SJCRH30 (cell line): ENCODE results near the gene CTNNA3. TPM values are rescaled to one million over a fixed set of nuclear protein-coding genes. Genes with fewer than 3 reads are reported as not detected.

ENCODE experiments used
- DNase-seq, 2 experiments: peaks; one replicate each; pipeline ENCODE4 v3.0.0-alpha.2; 2015 to 2020
- H3K27ac ChIP-seq: fragments of 250-450 bp; sonication (Bioruptor Pico); 2 replicates; pipeline ENCODE4 v1.5.1; 2020; ENCODE audit warnings: mild to moderate bottlenecking, moderate library complexity
- H3K27me3 ChIP-seq: fragments of 250-450 bp; sonication (Bioruptor Pico); 2 replicates; pipeline ENCODE4 v1.5.1; 2020; ENCODE audit warnings: mild to moderate bottlenecking, moderate library complexity
- H3K36me3 ChIP-seq: fragments of 250-450 bp; sonication (Bioruptor Pico); 2 replicates; pipeline ENCODE4 v1.5.1; 2020; ENCODE audit warnings: mild to moderate bottlenecking, moderate library complexity
- H3K4me1 ChIP-seq: fragments of 250-450 bp; sonication (Bioruptor Pico); 2 replicates; pipeline ENCODE4 v1.5.1; 2020; ENCODE audit warnings: mild to moderate bottlenecking, moderate library complexity
- H3K4me3 ChIP-seq: fragments of 250-450 bp; sonication (Bioruptor Pico); 2 replicates; pipeline ENCODE4 v1.5.1; 2020; ENCODE audit warnings: mild to moderate bottlenecking, moderate library complexity
- H3K9me3 ChIP-seq: fragments of 250-450 bp; sonication (Bioruptor Pico); replicated peaks from 2 replicates; pipeline ENCODE4 v1.5.1; 2020; ENCODE audit warnings: mild to moderate bottlenecking, moderate library complexity
- total RNA-seq: library from RNA; depleted of rRNA; stranded (reverse); fragments of >200 nt; shearing (Covaris generic); gene quantifications from 2 replicates; pipeline ENCODE4 v1.2.3, GENCODE V29; 2014

Gene CTNNA3
- total RNA-seq, 1 experiment from 2014 or later = 2.7 TPM

DNA sequence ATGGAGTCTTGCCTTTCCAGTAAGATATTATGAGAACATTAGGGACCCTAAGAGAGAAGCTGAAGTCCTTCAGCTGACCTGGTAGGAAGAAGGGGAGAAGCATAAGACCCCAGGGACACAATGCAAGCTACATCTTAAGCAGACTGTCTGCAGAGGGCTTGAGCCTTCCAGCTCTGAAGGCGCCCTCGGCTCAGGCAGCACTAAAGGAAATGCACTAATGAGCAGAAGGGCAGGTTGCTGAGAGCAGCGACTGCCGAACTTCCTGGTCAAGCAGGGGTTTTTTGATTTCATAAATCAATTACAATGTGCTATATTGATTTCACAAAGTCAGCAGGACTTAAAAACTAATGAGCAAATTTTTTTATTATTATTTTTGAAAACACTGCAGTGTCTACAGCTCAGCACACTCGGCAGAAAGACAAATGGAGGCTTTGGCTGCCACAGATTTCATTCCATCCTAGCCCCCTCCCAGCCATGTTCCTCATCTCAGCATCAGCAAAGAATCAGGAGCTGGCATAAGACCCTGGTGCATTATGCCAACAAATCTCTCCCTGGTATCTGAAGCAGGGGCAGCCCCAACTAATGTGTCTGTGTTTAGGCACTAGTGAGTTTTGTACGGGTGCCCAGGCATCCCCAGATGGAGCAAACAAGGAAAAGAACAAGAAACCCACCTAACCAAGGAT is 713.1 kb downstream of the CTNNA3 start:
- no peak overlapping the region for H3K4me3 ChIP-seq
- H3K4me1 ChIP-seq = no peaks in the 10 kb centered on the region
- no peak for DNase-seq
- H3K9me3 ChIP-seq = no peaks in the 10 kb centered on the region
- no peaks in the 10 kb centered on the region for H3K27me3 ChIP-seq
- no peaks in the 10 kb centered on the region for H3K36me3 ChIP-seq
- no peak overlapping the region for H3K27ac ChIP-seq

DNA sequence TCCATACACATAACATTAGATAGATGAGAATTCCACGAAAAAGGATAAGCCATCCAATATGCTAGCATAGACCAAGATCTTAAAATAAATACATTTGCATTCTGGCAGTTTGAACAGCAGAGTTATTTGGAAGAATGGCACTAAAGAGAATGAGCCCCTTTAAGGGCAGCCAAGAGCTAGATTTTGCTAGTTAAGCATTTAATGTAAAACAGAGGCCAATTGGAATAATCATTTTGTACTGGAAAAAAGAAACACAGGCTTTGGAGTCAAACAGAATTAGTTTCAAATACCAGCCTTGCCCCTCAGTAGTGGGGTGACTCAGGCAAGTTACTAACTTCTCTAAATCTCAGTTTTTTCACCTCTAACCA is 714.0 kb downstream of the CTNNA3 start:
- DNase-seq = no peak
- Histone ChIP-seq H3K9me3 (no peaks in the 10 kb centered on the region), H3K4me1 (no peaks in the 10 kb centered on the region), H3K4me3 (no peak overlapping the region), H3K36me3 (no peaks in the 10 kb centered on the region), H3K27me3 (no peaks in the 10 kb centered on the region), H3K27ac (no peak overlapping the region)

DNA sequence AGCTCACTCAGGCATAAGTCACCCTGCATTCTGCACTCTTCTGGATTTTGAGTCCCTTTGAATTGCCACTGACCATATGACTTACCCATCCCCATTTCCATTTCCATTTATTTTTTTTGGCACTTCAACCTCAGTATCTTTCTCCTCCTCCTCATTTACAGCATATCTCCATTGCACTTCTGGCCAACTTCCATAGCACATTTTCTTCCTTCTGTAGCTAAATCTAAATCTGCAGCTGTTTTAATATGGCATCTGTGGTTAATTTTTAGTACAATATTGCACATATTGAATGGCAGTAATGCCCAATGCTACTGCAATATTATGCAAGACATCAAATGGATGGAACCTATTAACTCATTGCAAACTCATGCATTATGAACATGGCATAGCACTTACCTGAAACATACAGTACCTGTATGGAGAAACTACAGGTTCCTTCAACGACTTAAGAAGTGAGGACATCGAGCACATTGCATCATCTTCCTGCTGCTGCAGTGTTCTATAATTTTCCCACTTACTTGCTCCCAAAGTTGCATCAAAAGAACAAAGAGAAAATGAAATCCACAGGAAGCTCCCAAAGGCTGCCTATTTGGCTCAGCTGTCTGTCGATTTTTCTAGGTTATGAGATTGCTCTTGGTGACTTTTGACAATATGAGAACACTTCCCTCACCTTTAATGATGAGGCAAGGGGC is 714.5 kb downstream of the CTNNA3 start:
- Histone ChIP-seq H3K36me3 (no peaks in the 10 kb centered on the region), H3K27me3 (no peaks in the 10 kb centered on the region), H3K4me3 (no peak overlapping the region), H3K9me3 (no peaks in the 10 kb centered on the region), H3K4me1 (no peaks in the 10 kb centered on the region), H3K27ac (no peak overlapping the region)
- DNase-seq = no peak

DNA sequence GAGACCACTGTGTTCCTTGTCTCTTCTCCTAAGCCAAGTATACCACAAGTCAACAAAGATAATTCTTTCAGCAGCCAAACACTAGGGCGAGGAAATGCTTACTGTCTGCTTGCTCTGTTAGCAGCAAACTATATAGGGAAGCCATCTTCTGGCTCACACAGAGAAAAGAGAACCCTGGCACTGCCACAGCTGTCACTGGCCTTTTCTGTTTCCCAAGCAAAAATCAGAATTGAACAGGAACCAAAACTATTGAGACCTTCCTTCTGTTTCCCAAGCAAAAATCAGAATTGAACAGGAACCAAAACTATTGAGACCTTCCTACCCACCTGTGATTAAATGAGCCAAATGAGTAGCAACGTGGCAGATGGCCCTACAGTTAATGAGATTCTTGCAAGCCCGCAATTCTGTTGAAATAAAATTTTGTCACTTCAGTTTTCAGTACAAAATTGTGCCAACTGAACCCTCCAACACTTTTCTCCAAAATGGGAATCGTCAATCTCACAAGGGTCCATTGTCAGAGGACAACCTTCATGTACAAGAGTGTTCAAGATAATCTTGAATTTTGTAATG is 715.7 kb downstream of the CTNNA3 start:
- no peak for DNase-seq
- no peaks in the 10 kb centered on the region for H3K9me3 ChIP-seq
- no peaks in the 10 kb centered on the region for H3K36me3 ChIP-seq
- H3K27ac ChIP-seq = no peak overlapping the region
- H3K4me3 ChIP-seq = no peak overlapping the region
- no peaks in the 10 kb centered on the region for H3K4me1 ChIP-seq
- no peaks in the 10 kb centered on the region for H3K27me3 ChIP-seq

DNA sequence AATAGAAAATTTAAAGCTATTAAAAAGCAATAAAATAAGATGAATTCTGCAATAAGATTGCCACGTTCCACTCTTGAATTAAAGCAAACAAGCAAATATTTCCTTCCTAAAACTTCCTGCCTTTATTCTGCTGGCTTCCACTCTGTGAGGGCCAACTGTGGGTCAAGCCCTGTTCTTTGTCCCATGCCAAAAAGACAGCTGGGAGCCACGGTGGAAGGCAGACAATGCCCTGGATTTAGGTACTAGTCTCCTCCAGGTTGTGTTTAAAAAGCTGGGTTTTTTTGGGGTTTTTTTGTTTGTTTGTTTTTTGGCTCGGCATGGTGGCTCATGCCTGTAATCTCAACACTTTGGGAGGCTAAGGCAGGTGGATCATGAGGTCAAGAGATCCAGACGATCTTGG is 731.0 kb downstream of the CTNNA3 start:
- Histone ChIP-seq H3K27ac (no peak overlapping the region), H3K4me1 (no peaks in the 10 kb centered on the region), H3K9me3 (no peaks in the 10 kb centered on the region), H3K4me3 (no peak overlapping the region), H3K36me3 (no peaks in the 10 kb centered on the region), H3K27me3 (no peaks in the 10 kb centered on the region)
- peak; percentile 3 to 14 for DNase-seq

DNA sequence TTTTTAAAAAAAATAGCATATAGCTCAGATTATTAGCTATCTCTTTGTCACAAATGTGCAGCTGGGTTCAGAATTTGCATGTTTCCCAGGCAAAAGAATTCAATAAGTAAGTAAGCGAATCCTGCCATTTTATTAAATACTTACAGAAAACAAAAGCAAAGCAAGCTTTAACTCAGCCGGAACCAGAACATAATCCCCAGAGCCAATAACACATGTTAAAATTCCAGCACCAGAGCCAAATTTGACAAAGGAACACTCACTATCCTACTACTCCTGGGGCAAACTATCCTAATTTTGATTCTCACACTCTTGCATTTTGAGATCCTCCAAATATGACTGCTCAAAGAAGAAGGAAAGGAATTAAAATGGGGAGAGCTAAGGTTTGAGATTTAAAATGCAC is 737.5 kb downstream of the CTNNA3 start:
- Histone ChIP-seq H3K4me1 (no peaks in the 10 kb centered on the region), H3K9me3 (no peaks in the 10 kb centered on the region), H3K36me3 (no peaks in the 10 kb centered on the region), H3K4me3 (no peak overlapping the region), H3K27me3 (no peaks in the 10 kb centered on the region), H3K27ac (no peak overlapping the region)
- no peak for DNase-seq

DNA sequence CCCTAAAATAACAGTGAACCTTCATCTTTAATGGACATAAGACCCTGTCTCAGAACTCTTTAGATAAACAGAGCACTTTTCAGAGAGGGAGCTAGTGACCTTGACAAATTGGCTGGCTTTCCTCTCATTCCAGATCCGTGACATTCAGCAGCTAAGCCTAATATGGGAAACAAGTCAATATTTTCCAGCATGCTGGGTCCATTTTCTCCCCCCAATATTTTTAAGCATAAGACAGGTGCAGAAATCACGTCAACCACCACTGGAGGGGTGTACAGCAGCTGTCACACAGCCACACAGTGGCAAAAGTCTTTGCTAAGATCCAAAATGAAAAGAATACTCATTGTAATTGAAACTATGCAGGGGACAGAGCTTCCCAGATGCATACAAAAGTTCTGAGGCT is 744.1 kb downstream of the CTNNA3 start:
- peaks cover 8% of the 10 kb centered on the region; the same call in 1 of the 2 replicates for H3K4me1 ChIP-seq
- H3K27ac ChIP-seq = peak overlapping the region; percentile 20
- no peaks in the 10 kb centered on the region for H3K36me3 ChIP-seq

DNA sequence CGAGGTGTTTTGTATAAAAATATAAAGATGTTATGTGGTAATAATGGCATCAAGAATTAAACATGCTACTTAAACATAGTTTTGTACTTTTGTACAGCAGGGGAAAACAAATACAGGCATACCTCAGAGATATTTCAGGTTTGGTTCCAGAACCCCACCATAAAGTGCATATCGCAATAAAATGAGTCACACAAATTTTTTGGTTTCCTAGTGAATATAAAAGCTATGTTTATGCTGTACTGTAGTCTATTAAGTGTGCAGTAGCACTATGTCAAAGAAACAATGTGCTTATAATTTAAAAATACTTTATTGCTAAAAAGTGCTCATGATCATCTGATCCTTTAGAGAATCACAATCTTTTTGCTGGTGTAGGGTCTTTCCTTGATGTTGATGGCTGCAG is 752.4 kb downstream of the CTNNA3 start:
- DNase-seq = no peak
- Histone ChIP-seq H3K9me3 (no peaks in the 10 kb centered on the region), H3K4me3 (no peak overlapping the region), H3K4me1 (peaks cover 8% of the 10 kb centered on the region), H3K27me3 (no peaks in the 10 kb centered on the region), H3K27ac (no peak overlapping the region), H3K36me3 (no peaks in the 10 kb centered on the region)

More for the DNA sequence above, 744.1 kb downstream of the CTNNA3 start:
- peak; percentile 36 to 66 for DNase-seq
- Histone ChIP-seq H3K27me3 (no peaks in the 10 kb centered on the region), H3K4me3 (no peak overlapping the region), H3K9me3 (no peaks in the 10 kb centered on the region)

DNA sequence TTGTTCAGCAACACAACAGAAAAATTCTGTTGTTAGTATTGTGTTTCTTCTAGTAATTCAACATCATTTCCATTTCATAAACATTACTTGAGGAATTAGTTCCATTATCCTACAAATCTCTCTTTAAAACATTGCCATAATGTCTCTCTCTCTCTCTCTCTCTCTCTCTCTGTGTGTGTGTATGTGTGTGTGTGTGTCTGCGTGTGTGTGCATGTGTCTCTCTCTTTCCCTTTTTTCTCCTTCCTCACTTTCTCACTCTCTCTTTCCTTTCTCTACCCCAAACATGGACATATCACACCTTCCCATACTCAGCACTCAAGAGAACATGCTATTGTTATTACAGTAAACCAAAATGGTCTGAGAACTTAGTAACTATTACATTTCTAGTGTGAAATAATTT is 753.6 kb downstream of the CTNNA3 start:
- peaks cover 8% of the 10 kb centered on the region for H3K4me1 ChIP-seq
- no peaks in the 10 kb centered on the region for H3K27me3 ChIP-seq
- no peak for DNase-seq
- no peak overlapping the region for H3K4me3 ChIP-seq
- no peak overlapping the region for H3K27ac ChIP-seq
- H3K9me3 ChIP-seq = no peaks in the 10 kb centered on the region
- H3K36me3 ChIP-seq = no peaks in the 10 kb centered on the region

DNA sequence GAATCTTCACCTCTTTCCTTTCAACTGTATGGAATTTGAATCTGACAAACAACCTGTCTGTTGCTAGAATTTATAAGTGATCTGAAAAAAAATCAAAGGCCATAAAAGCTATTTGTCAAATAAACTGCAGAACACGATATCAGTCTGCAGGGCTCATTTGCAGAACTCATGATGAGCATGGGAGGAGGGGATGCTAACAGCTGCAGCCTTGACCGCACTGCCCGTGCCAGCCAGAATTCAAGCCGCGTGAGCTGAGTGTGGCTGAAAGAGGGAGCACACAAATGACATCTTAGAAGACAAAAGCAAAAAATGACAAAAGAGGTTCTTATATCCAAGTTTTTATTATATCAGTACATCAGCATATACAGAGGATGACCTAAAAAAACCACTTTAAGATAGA is 754.5 kb downstream of the CTNNA3 start:
- Histone ChIP-seq H3K4me3 (no peak overlapping the region), H3K9me3 (no peaks in the 10 kb centered on the region), H3K4me1 (peaks cover 8% of the 10 kb centered on the region), H3K27ac (peak overlapping the region; percentile 39), H3K36me3 (no peaks in the 10 kb centered on the region), H3K27me3 (no peaks in the 10 kb centered on the region)
- DNase-seq = peak; percentile 69 to 78

DNA sequence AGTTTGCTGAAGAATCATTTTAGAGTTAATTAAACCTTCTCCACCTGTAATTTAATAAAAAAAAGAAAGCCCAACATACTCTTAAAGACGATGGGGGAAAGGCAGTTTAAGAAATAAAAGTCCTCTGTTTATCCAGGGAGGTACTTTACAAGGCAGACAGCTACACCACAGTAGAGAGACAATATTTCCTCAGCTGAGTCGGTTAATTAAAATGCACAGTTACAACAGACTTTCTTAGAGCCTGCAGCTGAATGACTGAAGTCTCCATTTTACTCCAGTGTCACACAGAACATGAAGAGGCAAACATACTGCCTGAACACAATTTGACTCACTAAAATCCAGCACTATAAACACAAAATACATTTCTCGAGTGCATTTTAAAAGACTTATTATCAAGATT is 755.0 kb downstream of the CTNNA3 start:
- no peaks in the 10 kb centered on the region for H3K9me3 ChIP-seq
- no peak overlapping the region for H3K4me3 ChIP-seq
- H3K27me3 ChIP-seq = no peaks in the 10 kb centered on the region
- no peak for DNase-seq
- H3K27ac ChIP-seq = peak overlapping the region; percentile 39
- no peaks in the 10 kb centered on the region for H3K36me3 ChIP-seq
- H3K4me1 ChIP-seq = peaks cover 8% of the 10 kb centered on the region

DNA sequence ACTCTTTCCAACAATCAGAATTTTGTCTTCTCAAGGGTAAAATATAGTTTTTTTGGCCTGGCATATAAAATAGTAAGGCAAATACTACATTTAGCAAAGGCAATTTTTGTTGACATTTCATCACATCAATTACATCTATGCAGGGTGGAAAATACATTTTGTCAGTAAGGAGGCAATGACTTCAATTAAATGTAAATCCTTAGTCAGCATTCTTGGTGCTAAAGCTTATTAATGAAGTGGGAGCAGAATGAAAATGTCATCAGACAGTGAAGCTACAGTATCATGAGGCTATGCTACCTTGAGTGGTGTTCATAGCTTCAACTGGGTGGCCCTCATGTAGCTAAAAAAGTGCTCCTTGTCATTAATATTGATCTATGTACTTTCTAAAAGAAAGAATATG is 761.3 kb downstream of the CTNNA3 start:
- Histone ChIP-seq H3K27me3 (no peaks in the 10 kb centered on the region), H3K4me3 (no peak overlapping the region), H3K27ac (no peak overlapping the region), H3K36me3 (no peaks in the 10 kb centered on the region), H3K4me1 (no peaks in the 10 kb centered on the region), H3K9me3 (no peaks in the 10 kb centered on the region)
- no peak for DNase-seq

DNA sequence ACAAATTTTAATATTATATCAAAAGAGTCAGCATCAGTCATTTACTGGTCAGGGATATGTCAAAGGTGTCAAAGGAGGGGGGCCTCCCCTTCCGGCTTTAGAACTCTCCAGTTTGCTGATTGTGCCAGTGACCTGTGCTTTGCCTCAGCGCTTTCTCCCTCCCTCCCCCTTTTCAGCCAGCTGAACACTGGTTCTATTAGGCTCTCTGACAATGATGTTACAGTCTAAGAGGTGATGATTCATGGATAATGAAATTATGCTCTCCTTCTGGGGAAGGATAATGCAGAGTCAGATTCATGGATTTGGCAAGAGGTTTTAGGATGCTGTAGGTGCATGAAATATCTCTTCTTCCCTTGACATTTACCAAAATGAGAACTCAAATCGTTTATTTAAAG is 764.0 kb downstream of the CTNNA3 start:
- H3K4me3 ChIP-seq = no peak overlapping the region
- no peaks in the 10 kb centered on the region for H3K4me1 ChIP-seq
- no peaks in the 10 kb centered on the region for H3K36me3 ChIP-seq
- no peaks in the 10 kb centered on the region for H3K27me3 ChIP-seq
- DNase-seq = no peak
- no peaks in the 10 kb centered on the region for H3K9me3 ChIP-seq
- H3K27ac ChIP-seq = no peak overlapping the region

DNA sequence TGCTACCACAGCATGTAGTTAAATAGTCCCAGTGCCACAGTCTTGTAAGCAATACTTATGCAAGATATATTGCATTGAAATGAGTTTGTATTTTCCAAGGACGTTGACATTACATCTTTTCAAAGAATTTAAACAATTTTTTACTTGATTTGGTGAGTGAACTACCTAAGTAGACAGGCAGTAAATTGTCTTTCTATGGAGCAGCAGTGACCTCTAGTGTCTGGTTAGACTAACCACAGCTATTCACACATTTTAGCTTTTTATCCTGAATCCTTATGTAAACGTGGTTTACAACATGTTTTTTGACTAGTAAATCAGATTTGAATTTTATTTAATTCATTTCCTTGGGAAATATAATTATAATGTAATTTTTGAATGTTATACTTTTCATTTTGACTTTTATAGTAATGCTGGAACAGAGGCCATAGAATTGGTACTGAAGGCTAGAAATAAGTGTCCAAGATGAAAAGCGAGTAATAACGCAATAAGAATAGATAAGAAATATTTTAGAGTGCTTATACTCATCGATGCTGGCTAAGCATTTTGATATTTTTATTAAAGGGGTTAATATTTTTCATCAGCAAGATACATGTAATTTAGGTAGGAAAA is 764.6 kb downstream of the CTNNA3 start:
- no peaks in the 10 kb centered on the region for H3K36me3 ChIP-seq
- no peaks in the 10 kb centered on the region for H3K9me3 ChIP-seq

DNA sequence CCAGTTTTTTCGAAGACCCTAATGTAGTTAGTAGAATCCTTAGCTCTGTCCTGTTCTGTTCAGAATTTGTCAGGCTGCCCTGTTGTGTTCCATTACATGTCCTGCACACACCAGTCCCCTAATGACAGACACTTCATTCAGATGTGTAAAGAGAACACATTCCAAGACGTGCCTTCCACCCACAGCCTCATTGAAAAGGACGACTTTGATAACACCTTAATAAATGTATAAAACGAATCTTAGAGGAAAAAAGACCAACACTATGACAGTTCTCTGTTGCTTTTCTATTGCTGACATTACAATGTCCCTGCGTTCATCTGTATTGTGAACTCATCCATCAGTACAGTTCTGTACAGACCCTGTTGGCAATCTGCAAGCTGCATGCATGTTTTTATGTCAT is 766.6 kb downstream of the CTNNA3 start:
- H3K9me3 ChIP-seq = no peaks in the 10 kb centered on the region
- no peaks in the 10 kb centered on the region for H3K27me3 ChIP-seq
- no peak for DNase-seq
- H3K4me1 ChIP-seq = no peaks in the 10 kb centered on the region
- H3K27ac ChIP-seq = no peak overlapping the region
- H3K4me3 ChIP-seq = no peak overlapping the region
- no peaks in the 10 kb centered on the region for H3K36me3 ChIP-seq

More for the DNA sequence above, 764.6 kb downstream of the CTNNA3 start:
- H3K4me1 ChIP-seq = no peaks in the 10 kb centered on the region
- no peak overlapping the region for H3K4me3 ChIP-seq
- peak in 1 of 2 experiments; percentile 74 for DNase-seq
- H3K27ac ChIP-seq = no peak overlapping the region
- H3K27me3 ChIP-seq = no peaks in the 10 kb centered on the region
